HepG2 (cell line): Measurements from ENCODE around the gene NEDD4L. TPM values are rescaled to one million over a fixed set of nuclear protein-coding genes. Genes with fewer than 3 reads are reported as not detected.

ENCODE experiments used
- ATAC-seq: fragments of 200-7000 bp; cut with Tn5 transposase; 3 replicates; pipeline ENCODE4 v1.9.1; 2020; ENCODE audit warnings: mild to moderate bottlenecking, moderate library complexity
- BruUV-seq: library from RNA; stranded (reverse); fragments of 400-500 nt; replicated peaks from 2 replicates; lab custom pipeline; 2021; lab: Mats Ljungman, UMichigan
- CTCF ChIA-PET: fragments of 300-600 bp; formaldehyde crosslinking; extraction: SDS; loops from one replicate; lab custom pipeline; 2021; ENCODE audit warnings: low total read pairs, inconsistent platforms, low intra/inter-chr PET ratio; lab: Yijun Ruan, JAX
- POLR2A ChIA-PET: fragments of 350-600 bp; sonication (Branson Sonifier 250); formaldehyde crosslinking; loops from one replicate; lab custom pipeline; 2020; ENCODE audit warnings: antibody characterized with exemption, inconsistent platforms; lab: Yijun Ruan, JAX
- DNase-seq: peaks from one replicate; pipeline ENCODE4 v3.0.0-alpha.2; 2015; ENCODE audit warnings: low spot score
- FAIRE-seq: peaks from 3 replicates; lab custom pipeline; 2011; peaks lifted over from hg19 to GRCh38; lab: Jason Lieb, UNC
- H2AFZ ChIP-seq: one replicate; pipeline ENCODE4 v1.6.1; 2011; ENCODE audit warnings: low read length, inconsistent platforms
- H3K27ac ChIP-seq: fragments of 300-600 bp; 3 replicates; pipeline ENCODE4 v1.8.0; 2011; ENCODE audit warnings: mixed run types, mild to moderate bottlenecking, mixed read lengths, low read length, inconsistent platforms; ENCODE audit not compliant: insufficient read depth; ENCODE audit errors: extremely low read length
- H3K27me3 ChIP-seq, 2 experiments: fragments of 200-600 bp in 1 of 2; 2 replicates in 1 of 2; 3 replicates in 1 of 2; pipeline versions ENCODE4 v1.6.0 to v1.8.0; 2011; ENCODE audit warnings: low read length in 2 of 2, mild to moderate bottlenecking in 2 of 2, moderate library complexity in 2 of 2, inconsistent platforms in 1 of 2; ENCODE audit not compliant: insufficient read depth in 2 of 2, control insufficient read depth in 1 of 2
- H3K36me3 ChIP-seq, 2 experiments: fragments of 200-600 bp in 1 of 2; replicated peaks in 1 of 2; 2 replicates in 1 of 2; 3 replicates in 1 of 2; pipeline versions ENCODE4 v1.5.1 to v1.8.0; 2011; ENCODE audit warnings: low read length in 2 of 2, inconsistent platforms in 1 of 2; ENCODE audit not compliant: insufficient read depth in 2 of 2, control insufficient read depth in 1 of 2
- H3K4me1 ChIP-seq: 2 replicates; pipeline ENCODE4 v1.5.1; 2012; ENCODE audit warnings: low read length, inconsistent platforms; ENCODE audit not compliant: insufficient read depth
- H3K4me2 ChIP-seq: 2 replicates; pipeline ENCODE4 v1.6.0; 2011; ENCODE audit warnings: low read depth, low read length, inconsistent platforms
- H3K4me3 ChIP-seq, 3 experiments: fragments of 200-600 bp in 1 of 3; sonication (generic), shearing (Covaris generic) in 1 of 3; replicated peaks in 1 of 3; 2 replicates each; pipeline ENCODE4 v1.5.1; 2011 to 2016; ENCODE audit warnings: low read length in 3 of 3, inconsistent platforms in 2 of 3, low read depth in 2 of 3, mild to moderate bottlenecking in 2 of 3, control low read depth in 1 of 3, mixed read lengths in 1 of 3; ENCODE audit not compliant: insufficient read depth in 1 of 3
- H3K79me2 ChIP-seq: one replicate; pipeline ENCODE4 v1.6.1; 2011; ENCODE audit warnings: low read length, inconsistent platforms; ENCODE audit not compliant: insufficient read depth
- H3K9ac ChIP-seq: 2 replicates; pipeline ENCODE4 v1.6.0; 2011; ENCODE audit warnings: mild to moderate bottlenecking, low read depth, low read length, inconsistent platforms; ENCODE audit not compliant: insufficient read depth
- H3K9me3 ChIP-seq: 2 replicates; pipeline ENCODE4 v1.5.1; 2012; ENCODE audit warnings: mild to moderate bottlenecking, low read length
- H4K20me1 ChIP-seq: 2 replicates; pipeline ENCODE4 v1.6.0; 2011; ENCODE audit warnings: inconsistent platforms, mild to moderate bottlenecking, low read length, moderate library complexity; ENCODE audit not compliant: insufficient read depth
- ARID2 ChIP-seq: sonication (generic); formaldehyde crosslinking; IDR thresholded peaks from 2 replicates; pipeline ENCODE4 v1.8.1; 2022; ENCODE audit warnings: mild to moderate bottlenecking, missing genetic modification reagents, borderline replicate concordance
- BORCS8-MEF2B ChIP-seq: sonication (generic); formaldehyde crosslinking; IDR thresholded peaks from 2 replicates; pipeline ENCODE4 v1.8.0; 2022; ENCODE audit warnings: mild to moderate bottlenecking, missing genetic modification reagents
- ZBTB7B ChIP-seq: sonication (generic); formaldehyde crosslinking; IDR thresholded peaks from 2 replicates; pipeline ENCODE4 v1.4.0; 2020; ENCODE audit warnings: missing genetic modification reagents
- ZNF224 ChIP-seq: sonication (generic); formaldehyde crosslinking; IDR thresholded peaks from 2 replicates; pipeline ENCODE4 v1.5.0; 2020; ENCODE audit warnings: mild to moderate bottlenecking, missing genetic modification reagents
- ZNF230 ChIP-seq: sonication (generic); formaldehyde crosslinking; IDR thresholded peaks from 2 replicates; pipeline ENCODE4 v1.4.0; 2020; ENCODE audit warnings: mild to moderate bottlenecking, missing genetic modification reagents
- ZNF614 ChIP-seq: IDR thresholded peaks from 2 replicates; pipeline ENCODE4 v1.6.1; 2018; ENCODE audit warnings: missing biosample characterization, missing genetic modification reagents, inconsistent platforms, borderline replicate concordance
- ZNF768 ChIP-seq: sonication (generic); formaldehyde crosslinking; IDR thresholded peaks from 2 replicates; pipeline ENCODE4 v1.4.0; 2020; ENCODE audit warnings: missing genetic modification reagents
- WGBS: methylation state at CpG from one replicate; pipeline ENCODE4 v1.1.6; 2017; ENCODE audit warnings: low lambda C conversion rate; 5-methylcytosine and 5-hydroxymethylcytosine counted together
- in situ Hi-C: cut with HindIII; loops from 2 replicates; pipeline ENCODE4 v1.10.0; 2017; ENCODE audit warnings: low pct_unique_long_range_greater_than_20kb; ENCODE audit not compliant: extremely low pct_ligation_motif_present
- intact Hi-C: fragments of 100-400 bp; cut with micrococcal nuclease; formaldehyde crosslinking; loops from one replicate; pipeline ENCODE4 v1.10.0; 2022; ENCODE audit not compliant: unreplicated experiment
- polyA plus RNA-seq, 8 experiments: library from polyadenylated mRNA; depleted of rRNA in 3 of 8; stranded (reverse) in 7 of 8; unstranded in 1 of 8; fragments of >200 nt; fragmentation: Illumina TruSeq in 4 of 8; extraction: Trizol in 4 of 8; gene quantifications; 2 replicates each; pipeline versions ENCODE4 v1.2.1 to v1.2.3, GENCODE V29; 2011 to 2016; ENCODE audit warnings: low read depth in 4 of 8, missing spikeins in 1 of 8, mixed read lengths in 1 of 8; ENCODE audit not compliant: insufficient read depth in 1 of 8
- total RNA-seq, 5 experiments: library from RNA; depleted of rRNA; stranded (reverse); fragments of >200 nt; fragmentation: Illumina TruSeq; extraction: Trizol; gene quantifications; 2 replicates each; pipeline ENCODE4 v1.2.3, GENCODE V29; 2016; ENCODE audit warnings: low read depth in 1 of 5
- TF ChIP-seq, protein P1 (sequence below): sonication (generic); formaldehyde crosslinking; IDR thresholded peaks from 2 replicates; pipeline ENCODE4 v1.4.0; 2020; ENCODE audit warnings: missing genetic modification reagents, borderline replicate concordance

Gene NEDD4L
- total and polyA plus RNA-seq, 2 of the 13 experiments (the other 11 are each of a cell fraction or from before 2014, with no cell fraction given) = 168 to 390 TPM

DNA sequence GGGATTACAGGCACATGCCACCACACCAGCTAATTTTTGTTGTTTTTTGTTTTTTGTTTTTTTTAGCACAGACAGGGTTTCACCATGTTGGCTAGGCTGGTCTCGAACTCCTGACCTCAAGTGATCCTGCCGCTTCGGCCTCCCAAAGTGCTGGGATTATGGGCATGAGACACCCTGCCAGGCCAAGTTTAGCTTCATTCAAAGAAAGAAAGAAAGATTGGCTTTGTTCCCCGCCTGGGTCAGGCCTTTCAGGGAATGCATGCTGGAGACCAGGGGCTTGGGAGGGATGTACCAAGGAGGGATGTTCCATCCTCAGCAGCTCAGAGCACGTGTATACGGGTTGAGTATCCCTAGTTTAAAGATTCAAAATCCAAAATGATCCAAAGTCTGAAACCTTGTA is 301.8 kb downstream of the NEDD4L start:
- no peaks in the 10 kb centered on the region for H3K9me3 ChIP-seq
- H3K4me1 ChIP-seq = no peaks in the 10 kb centered on the region
- CTCF ChIA-PET = no interaction called here
- no peak overlapping the region for H3K27ac ChIP-seq
- H2AFZ ChIP-seq = no peak overlapping the region
- DNase-seq (no peak), FAIRE-seq (no peak), ATAC-seq (no peak)
- intact Hi-C loops (no loop called here), in situ Hi-C loops (no loop called here)
- H3K4me2 ChIP-seq = no peak overlapping the region
- no peaks in the 10 kb centered on the region for H3K79me2 ChIP-seq
- H3K27me3 ChIP-seq = no peaks in the 10 kb centered on the region
- no peaks in the 10 kb centered on the region for H4K20me1 ChIP-seq
- 100% methylated on average over 6 of the region's 6 CpGs for WGBS
- H3K4me3 ChIP-seq = no peak overlapping the region
- POLR2A ChIA-PET = no interaction called here
- H3K9ac ChIP-seq = no peak overlapping the region
- TF ChIP-seq ARID2 (CRISPR knock-in tag) (no peak), ZNF224 (no peak), ZNF768 (no peak), ZBTB7B (no peak), ZNF614 (CRISPR knock-in tag) (no peak), ZNF230 (CRISPR knock-in tag) (no peak), BORCS8-MEF2B (CRISPR knock-in tag) (no peak)
- TF ChIP-seq, protein P1, sequence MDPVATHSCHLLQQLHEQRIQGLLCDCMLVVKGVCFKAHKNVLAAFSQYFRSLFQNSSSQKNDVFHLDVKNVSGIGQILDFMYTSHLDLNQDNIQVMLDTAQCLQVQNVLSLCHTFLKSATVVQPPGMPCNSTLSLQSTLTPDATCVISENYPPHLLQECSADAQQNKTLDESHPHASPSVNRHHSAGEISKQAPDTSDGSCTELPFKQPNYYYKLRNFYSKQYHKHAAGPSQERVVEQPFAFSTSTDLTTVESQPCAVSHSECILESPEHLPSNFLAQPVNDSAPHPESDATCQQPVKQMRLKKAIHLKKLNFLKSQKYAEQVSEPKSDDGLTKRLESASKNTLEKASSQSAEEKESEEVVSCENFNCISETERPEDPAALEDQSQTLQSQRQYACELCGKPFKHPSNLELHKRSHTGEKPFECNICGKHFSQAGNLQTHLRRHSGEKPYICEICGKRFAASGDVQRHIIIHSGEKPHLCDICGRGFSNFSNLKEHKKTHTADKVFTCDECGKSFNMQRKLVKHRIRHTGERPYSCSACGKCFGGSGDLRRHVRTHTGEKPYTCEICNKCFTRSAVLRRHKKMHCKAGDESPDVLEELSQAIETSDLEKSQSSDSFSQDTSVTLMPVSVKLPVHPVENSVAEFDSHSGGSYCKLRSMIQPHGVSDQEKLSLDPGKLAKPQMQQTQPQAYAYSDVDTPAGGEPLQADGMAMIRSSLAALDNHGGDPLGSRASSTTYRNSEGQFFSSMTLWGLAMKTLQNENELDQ (CRISPR knock-in tag) = no peak
- BruUV-seq = no TSS peak
- H3K36me3 ChIP-seq = peaks cover 4 to 64% of the 10 kb centered on the region in 2 experiments; a peak in 4 of 5 replicates
